CD4-positive, alpha-beta T cell (primary cell): Measurements from ENCODE around the gene NEURL3. TPM values are rescaled to one million over a fixed set of nuclear protein-coding genes. Genes with fewer than 3 reads are reported as not detected.
"Not testable (repeated sequence)": the region's sequence is repeated elsewhere in the genome, so short reads cannot be mapped to it uniquely, and the experiment has no call there.

Source experiments
- ATAC-seq: fragments of 200-7000 bp; cut with Tn5 transposase; one replicate; pipeline ENCODE4 v1.10.0; 2022; ENCODE audit warnings: mild to moderate bottlenecking; ENCODE audit not compliant: poor library complexity
- CTCF ChIA-PET: fragments of 350-600 bp; sonication (Branson Sonifier 250); formaldehyde crosslinking; loops from one replicate; lab custom pipeline; 2021; ENCODE audit warnings: antibody characterized with exemption, inconsistent platforms; lab: Charles Lee
- POLR2A ChIA-PET: fragments of 350-600 bp; sonication (Branson Sonifier 250); formaldehyde crosslinking; loops from one replicate; lab custom pipeline; 2021; ENCODE audit warnings: antibody characterized with exemption, inconsistent platforms; lab: Charles Lee
- DNase-seq, 14 experiments: peaks; one replicate each; pipeline ENCODE4 v3.0.0-alpha.2; 2013 to 2020; ENCODE audit warnings: mixed read lengths in 2 of 14
- H3K27ac ChIP-seq, 2 donors: one replicate each; pipeline versions ENCODE4 v1.5.1 to v1.7.0; 2013; ENCODE audit warnings: low read length in 2 of 2, low read depth in 1 of 2, mild to moderate bottlenecking in 1 of 2
- H3K27me3 ChIP-seq, 2 experiments: 1 replicate in 1 of 2; 2 replicates in 1 of 2; pipeline versions ENCODE4 v1.6.1 to v1.7.0; 2013; ENCODE audit warnings: low read length in 2 of 2, control low read depth in 1 of 2, mild to moderate bottlenecking in 1 of 2, moderate library complexity in 1 of 2; ENCODE audit not compliant: insufficient read depth in 2 of 2, control insufficient read depth in 1 of 2
- H3K36me3 ChIP-seq: one replicate; pipeline ENCODE4 v1.6.1; 2013; ENCODE audit warnings: low read length, control low read depth; ENCODE audit not compliant: insufficient read depth
- H3K4me1 ChIP-seq: one replicate; pipeline ENCODE4 v1.6.1; 2013; ENCODE audit warnings: low read length, control low read depth; ENCODE audit not compliant: insufficient read depth
- H3K4me3 ChIP-seq: one replicate; pipeline ENCODE4 v1.5.1; 2013; ENCODE audit warnings: mild to moderate bottlenecking, low read length, moderate library complexity
- H3K9me3 ChIP-seq, 2 experiments: 1 replicate in 1 of 2; 2 replicates in 1 of 2; pipeline versions ENCODE4 v1.6.1 to v1.7.0; 2013; ENCODE audit warnings: low read length in 2 of 2, mild to moderate bottlenecking in 2 of 2, control low read depth in 1 of 2, moderate library complexity in 1 of 2; ENCODE audit not compliant: control insufficient read depth in 1 of 2, insufficient read depth in 1 of 2
- H3K27ac Mint-ChIP-seq: one replicate; pipeline ENCODE4 v1.8.0; 2020; ENCODE audit warnings: mixed read lengths
- H3K27me3 Mint-ChIP-seq: one replicate; pipeline ENCODE4 v1.8.0; 2021; ENCODE audit warnings: mixed read lengths
- H3K36me3 Mint-ChIP-seq: one replicate; pipeline ENCODE4 v1.8.0; 2021; ENCODE audit warnings: low read depth, mixed read lengths
- H3K4me1 Mint-ChIP-seq: one replicate; pipeline ENCODE4 v1.8.0; 2021; ENCODE audit warnings: low read depth, mixed read lengths
- H3K4me3 Mint-ChIP-seq: one replicate; pipeline ENCODE4 v1.8.0; 2020; ENCODE audit warnings: mild to moderate bottlenecking, mixed read lengths
- H3K9me3 Mint-ChIP-seq: one replicate; pipeline ENCODE4 v1.8.0; 2020; ENCODE audit warnings: mixed read lengths
- CTCF ChIP-seq: fragments of 200-600 bp; IDR thresholded peaks from one replicate; pipeline ENCODE4 v1.8.0; 2022; ENCODE audit warnings: antibody characterized with exemption, mild to moderate bottlenecking
- intact Hi-C, 2 experiments: fragments of 100-400 bp; cut with DNase I in 1 of 2; cut with micrococcal nuclease in 1 of 2; formaldehyde crosslinking; loops; one replicate each; pipeline versions ENCODE4 v1.15.1 to v1.9.0; 2023 to 2025; cut with DNase I, micrococcal nuclease
- total RNA-seq, 174 experiments: library from RNA in 2 of 174; stranded (reverse) in 2 of 174; gene quantifications; one replicate each; pipeline ENCODE4 v1.2.3 and lab custom pipeline; 2021 to 2026

NEURL3 gene
- total RNA-seq, 2 experiments from 2014 or later, result not detected

- H3K27me3 ChIP-seq, result no peaks in the 10 kb centered on the region
- DNase-seq (no peak), ATAC-seq (no peak)
- H3K4me3 ChIP-seq, result no peak overlapping the region
- no peaks in the 10 kb centered on the region for H3K4me1 Mint-ChIP-seq
- TF ChIP-seq CTCF, result no peak
- intact Hi-C loops, result no loop called here
- no peaks in the 10 kb centered on the region for H3K27me3 Mint-ChIP-seq
- no peak overlapping the region for H3K27ac Mint-ChIP-seq
- no peak overlapping the region for H3K4me3 Mint-ChIP-seq
- H3K36me3 ChIP-seq, result no peaks in the 10 kb centered on the region
- H3K36me3 Mint-ChIP-seq, result no peaks in the 10 kb centered on the region
- no peaks in the 10 kb centered on the region for H3K9me3 Mint-ChIP-seq
- no peaks in the 10 kb centered on the region for H3K4me1 ChIP-seq
- CTCF ChIA-PET, result no interaction called here
- POLR2A ChIA-PET, result no interaction called here
- H3K27ac ChIP-seq, result no peak overlapping the region
- H3K9me3 ChIP-seq, result no peaks in the 10 kb centered on the region
Measured at GRCh38 chr2:96463119-96463518, 42.0 kb downstream of the NEURL3 start.

GRCh38 chr2:96461616-96462015 is 43.5 kb downstream of the NEURL3 start:
- H3K27me3 Mint-ChIP-seq, H3K9me3 Mint-ChIP-seq, H3K4me1 Mint-ChIP-seq, H3K36me3 Mint-ChIP-seq, intact Hi-C loops, POLR2A ChIA-PET, H3K4me3 ChIP-seq, H3K27me3 ChIP-seq, H3K27ac Mint-ChIP-seq, H3K4me3 Mint-ChIP-seq, DNase-seq, H3K4me1 ChIP-seq, CTCF ChIA-PET, ATAC-seq, H3K9me3 ChIP-seq, H3K27ac ChIP-seq, H3K36me3 ChIP-seq: not testable (repeated sequence)

DNA sequence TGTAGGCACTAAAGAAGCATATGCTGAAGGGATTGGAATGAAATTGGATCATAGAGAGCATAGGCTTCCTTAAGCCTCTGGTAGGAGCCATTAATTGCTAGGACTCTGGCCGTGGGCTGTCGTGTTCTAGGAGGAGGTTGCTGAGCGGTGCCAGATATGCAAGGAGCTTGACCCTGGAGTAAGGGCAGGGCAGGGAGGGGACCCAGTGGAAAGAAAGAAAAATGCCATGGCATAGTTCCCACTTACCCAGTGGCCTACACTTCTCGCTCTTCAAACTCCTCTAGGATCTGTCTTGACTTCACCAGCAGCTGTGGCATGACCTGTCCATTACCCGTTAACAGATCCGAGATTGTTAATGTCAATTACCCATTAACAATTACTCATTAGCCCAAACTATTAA is 53.1 kb downstream of the NEURL3 start:
- intact Hi-C loops, result no loop called here
- no peaks in the 10 kb centered on the region for H3K27me3 ChIP-seq

More for the DNA sequence above, 53.1 kb downstream of the NEURL3 start:
- no peak for DNase-seq
- Histone ChIP-seq H3K4me1 (no peaks in the 10 kb centered on the region), H3K36me3 (no peaks in the 10 kb centered on the region), H3K4me3 (no peak overlapping the region), H3K9me3 (no peaks in the 10 kb centered on the region), H3K27ac (no peak overlapping the region)
- ChIA-PET CTCF (no interaction called here), POLR2A (no interaction called here)
- no peak for ATAC-seq
- TF ChIP-seq CTCF, result no peak
- no peak overlapping the region for H3K4me3 Mint-ChIP-seq
- no peaks in the 10 kb centered on the region for H3K9me3 Mint-ChIP-seq
- H3K27ac Mint-ChIP-seq, result no peak overlapping the region
- no peaks in the 10 kb centered on the region for H3K27me3 Mint-ChIP-seq
- no peaks in the 10 kb centered on the region for H3K4me1 Mint-ChIP-seq
- no peaks in the 10 kb centered on the region for H3K36me3 Mint-ChIP-seq
